ENCODE results near the gene MBD6. TPM values are rescaled to one million over a fixed set of nuclear protein-coding genes. Genes with fewer than 3 reads are reported as not detected.

Gene MBD6
- total RNA-seq, 1 donor from 2014 or later, result 12.5 TPM

GRCh38 chr12:57527184-57527583, 4.6 kb downstream of the MBD6 start:
- DNase-seq (ENCODE audit: low read depth), result no peak

- no peak for DNase-seq (ENCODE audit: low read depth)
Measured at GRCh38 chr12:57528176-57528575, 5.6 kb downstream of the MBD6 start.

- no peak for DNase-seq (ENCODE audit: low read depth)
Measured at GRCh38 chr12:57528831-57529555, 6.4 kb downstream of the MBD6 start.

- DNase-seq (ENCODE audit: low read depth), result no peak
Measured at GRCh38 chr12:57529831-57530230, 7.2 kb downstream of the MBD6 start.

GRCh38 chr12:57530396-57531142, 7.9 kb downstream of the MBD6 start:
- DNase-seq (ENCODE audit: low read depth), result no peak

GRCh38 chr12:57531836-57532235, 9.2 kb downstream of the MBD6 start:
- no peak for DNase-seq (ENCODE audit: low read depth)

- no peak for DNase-seq (ENCODE audit: low read depth)
Measured at GRCh38 chr12:57533108-57533507, 10.5 kb downstream of the MBD6 start.

GRCh38 chr12:57534250-57534649, 11.6 kb downstream of the MBD6 start:
- no peak for DNase-seq (ENCODE audit: low read depth)

- no peak for DNase-seq (ENCODE audit: low read depth)
Measured at GRCh38 chr12:57534991-57535543, 12.4 kb downstream of the MBD6 start.

- DNase-seq (ENCODE audit: low read depth), result no peak
Measured at GRCh38 chr12:57535764-57536596, 13.4 kb downstream of the MBD6 start.

- no peak for DNase-seq (ENCODE audit: low read depth)
Measured at GRCh38 chr12:57536597-57536942, 13.9 kb downstream of the MBD6 start.

GRCh38 chr12:57539134-57539768, 16.6 kb downstream of the MBD6 start:
- DNase-seq (ENCODE audit: low read depth), result no peak

- no peak for DNase-seq (ENCODE audit: low read depth)
Measured at GRCh38 chr12:57541001-57541400, 18.4 kb downstream of the MBD6 start.

- DNase-seq (ENCODE audit: low read depth), result no peak
Measured at GRCh38 chr12:57541717-57542116, 19.1 kb downstream of the MBD6 start.

GRCh38 chr12:57543581-57543980, 21.0 kb downstream of the MBD6 start:
- no peak for DNase-seq (ENCODE audit: low read depth)

- no peak for DNase-seq (ENCODE audit: low read depth)
Measured at GRCh38 chr12:57545809-57546437, 23.3 kb downstream of the MBD6 start.

GRCh38 chr12:57546438-57547287, 24.0 kb downstream of the MBD6 start, which contains the start of gene DCTN2:
Gene DCTN2, minus strand, starts transcription at chr12:57547192. Its CDS starts 129 bp downstream, at chr12:57547063.
- DNase-seq (ENCODE audit: low read depth), result peak; percentile 92

- DNase-seq (ENCODE audit: low read depth), result no peak
Measured at GRCh38 chr12:57547288-57548012, 24.8 kb downstream of the MBD6 start.

GRCh38 chr12:57548013-57548315, 25.3 kb downstream of the MBD6 start:
- DNase-seq (ENCODE audit: low read depth), result no peak

GRCh38 chr12:57548488-57548887, 25.9 kb downstream of the MBD6 start:
- DNase-seq (ENCODE audit: low read depth), result no peak

Measured in renal cortical epithelial cell (primary cell).